Activated CD8-positive, alpha-beta memory T cell treated with anti-CD3 and anti-CD28 coated beads, Interleukin-2, amount 50 U/mL, for 4 hours (primary cell): ENCODE data around the gene IL23A.
A peak's percentile ranks its signal among the peaks of the same experiment; 100 is the strongest.
"Not testable (repeated sequence)": the region's sequence is repeated elsewhere in the genome, so short reads cannot be mapped to it uniquely, and the experiment has no call there.

Source experiments
- DNase-seq: peaks from one replicate; pipeline ENCODE4 v3.0.0-alpha.2; 2020

Gene IL23A

DNA sequence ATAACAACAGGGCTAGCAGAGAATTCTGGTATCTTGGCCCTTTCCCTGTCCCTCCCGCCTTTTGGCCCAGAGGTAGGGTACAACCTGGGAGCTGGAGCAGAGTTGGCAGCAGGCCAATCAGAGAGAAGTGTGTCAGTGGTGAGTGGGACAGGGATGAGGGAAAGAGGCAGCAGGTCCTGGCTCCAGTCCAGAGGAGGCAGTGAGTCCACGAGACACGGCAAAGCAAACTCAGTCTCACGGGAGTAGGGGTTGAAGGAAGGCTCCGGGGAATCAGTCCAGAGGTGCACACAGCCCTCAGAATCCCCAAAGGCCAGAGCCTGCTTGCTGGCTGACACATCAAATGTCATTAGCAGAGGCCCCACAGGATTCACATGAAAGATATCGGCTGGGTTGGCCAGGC is 12.2 kb upstream of the IL23A start:
- no peak for DNase-seq

DNA sequence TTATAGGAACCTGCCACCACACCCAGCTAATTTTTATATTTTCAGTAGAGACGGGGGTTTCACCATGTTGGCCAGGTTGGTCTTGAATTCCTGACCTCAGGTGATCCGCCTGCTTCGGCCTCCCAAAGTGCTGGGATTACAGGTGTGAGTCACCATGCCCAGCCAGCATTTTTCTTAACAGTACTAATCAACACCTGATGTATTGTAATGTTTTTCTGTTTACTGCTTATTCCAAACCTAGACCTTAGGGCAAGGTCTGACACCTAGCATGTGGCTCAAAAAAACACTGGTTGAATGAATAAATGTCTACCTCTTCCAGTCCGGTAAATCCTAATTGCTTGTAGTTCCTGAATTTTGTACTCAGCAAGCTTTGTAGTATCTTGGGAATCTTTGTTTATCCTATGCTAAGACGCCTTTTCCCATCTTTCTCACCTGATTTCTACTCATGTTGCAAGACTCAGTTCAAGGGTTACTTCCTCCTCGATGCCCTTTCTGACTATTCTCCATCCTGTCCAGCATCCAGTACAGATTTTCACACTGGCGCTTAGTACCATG is 7.7 kb upstream of the IL23A start:
- no peak for DNase-seq

DNA sequence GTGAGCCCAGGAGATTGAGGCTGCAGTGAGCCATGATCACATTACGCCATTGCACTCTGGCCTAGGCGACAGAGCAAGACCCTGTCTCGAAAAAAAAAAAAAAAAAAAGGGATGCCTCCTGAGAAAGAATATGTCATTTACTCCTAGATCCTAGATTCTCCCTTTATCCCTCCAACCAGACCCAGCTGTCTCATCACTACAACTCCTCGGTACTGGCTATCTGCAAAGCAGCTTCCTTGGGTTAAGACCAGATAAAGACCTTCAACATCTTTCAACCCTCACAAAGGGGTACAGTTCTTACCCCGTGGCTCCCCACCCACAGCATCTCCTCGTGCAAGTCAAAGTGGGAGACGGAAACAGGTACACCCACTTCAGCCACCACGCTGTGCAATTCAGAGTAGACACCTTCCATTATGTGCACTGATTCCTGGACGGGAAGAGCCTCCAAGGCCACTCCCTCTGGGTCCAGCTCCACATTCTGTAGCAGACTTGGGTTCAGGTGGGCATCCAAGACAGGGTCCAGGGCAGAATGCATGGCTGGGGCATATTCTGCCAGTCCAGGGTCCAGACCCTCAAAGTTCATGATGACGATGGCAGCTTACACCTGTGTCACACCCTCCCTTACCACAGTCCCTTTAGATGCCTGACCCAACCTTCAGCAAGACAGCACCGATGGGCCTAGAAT is 6.0 kb upstream of the IL23A start:
- DNase-seq = no peak

DNA sequence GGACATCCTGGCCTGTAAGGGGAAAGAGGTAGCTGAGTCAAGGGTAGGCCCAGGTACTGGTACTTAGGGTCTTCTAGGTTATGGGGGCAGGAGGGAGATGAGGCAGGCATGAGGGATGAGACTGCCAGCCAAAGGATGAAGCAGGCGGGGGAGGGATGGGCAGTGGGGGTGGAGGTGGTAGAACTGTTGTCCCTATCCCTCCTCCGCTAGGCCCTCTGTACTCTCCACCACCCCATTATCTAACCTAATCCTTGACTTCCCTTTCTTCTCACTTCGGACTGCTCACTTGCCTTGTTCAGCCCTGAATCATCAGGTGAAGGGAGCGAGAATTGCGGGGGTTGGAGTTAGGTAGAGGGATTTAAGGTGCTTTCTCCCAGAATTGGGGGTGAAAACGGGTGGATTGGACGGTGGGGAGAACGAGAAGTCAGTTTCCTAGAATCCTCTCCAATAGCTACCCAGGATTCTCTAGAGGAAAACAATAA is 5.4 kb upstream of the IL23A start:
- no peak for DNase-seq

DNA sequence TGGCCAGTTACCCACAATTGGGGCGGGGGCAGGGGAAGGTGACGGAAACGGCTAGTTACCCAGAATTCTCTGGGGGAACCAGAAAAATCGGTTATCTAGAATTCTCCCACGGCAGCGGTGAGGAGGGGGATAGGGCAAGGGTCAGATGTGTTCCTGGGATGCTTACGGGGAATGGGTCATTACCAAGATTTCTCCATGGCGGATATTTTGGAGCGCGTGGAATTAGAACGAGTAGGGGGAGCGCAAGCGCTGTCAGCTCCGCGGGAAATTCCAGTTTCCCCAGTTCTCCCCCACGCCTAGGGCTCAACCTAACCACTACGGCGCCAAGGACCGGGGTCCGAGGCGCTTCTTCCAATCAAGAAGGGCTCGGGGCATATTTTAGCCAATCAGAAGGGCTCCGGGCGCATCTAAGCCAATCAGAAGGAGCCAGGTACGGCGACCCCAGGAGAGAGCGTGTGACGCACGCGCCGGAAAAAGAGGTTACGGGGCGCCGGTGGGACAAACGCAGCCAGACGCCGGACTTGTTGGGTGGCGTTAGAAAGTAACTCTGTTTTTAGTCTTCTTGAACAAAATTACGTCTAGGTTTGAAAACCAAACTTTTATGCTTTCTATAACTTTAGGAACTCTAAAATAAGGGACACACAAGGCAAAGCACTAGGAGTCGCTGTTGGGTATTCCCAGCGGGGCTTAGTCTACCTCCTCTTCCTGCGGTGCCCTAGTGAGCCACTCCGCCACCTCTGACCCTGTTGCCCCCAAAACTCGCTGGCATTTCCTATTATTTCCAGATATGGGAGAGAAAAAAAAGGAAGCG is 4.8 kb upstream of the IL23A start, which contains the start of gene PAN2:
Gene PAN2 (minus strand): TSS at position 322 of the 811 bp plus-strand sequence. CDS start 906 bp downstream, outside the sequence.
- DNase-seq = peak; percentile 89

DNA sequence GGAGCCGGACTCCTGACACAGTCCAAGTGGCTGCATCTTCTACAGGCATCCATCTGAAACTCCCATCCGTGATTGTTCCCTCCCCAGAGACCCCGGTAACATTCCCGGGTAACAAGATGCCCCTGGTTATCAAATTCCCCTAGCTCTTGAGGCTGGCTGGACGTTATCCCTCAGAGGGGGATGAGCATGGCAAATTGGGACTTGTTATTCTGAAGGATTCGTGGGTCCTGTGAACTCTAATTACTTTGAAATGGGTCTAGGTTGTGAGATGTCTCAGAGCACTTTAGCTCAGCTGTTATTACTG is 4.2 kb upstream of the IL23A start:
- DNase-seq = no peak

DNA sequence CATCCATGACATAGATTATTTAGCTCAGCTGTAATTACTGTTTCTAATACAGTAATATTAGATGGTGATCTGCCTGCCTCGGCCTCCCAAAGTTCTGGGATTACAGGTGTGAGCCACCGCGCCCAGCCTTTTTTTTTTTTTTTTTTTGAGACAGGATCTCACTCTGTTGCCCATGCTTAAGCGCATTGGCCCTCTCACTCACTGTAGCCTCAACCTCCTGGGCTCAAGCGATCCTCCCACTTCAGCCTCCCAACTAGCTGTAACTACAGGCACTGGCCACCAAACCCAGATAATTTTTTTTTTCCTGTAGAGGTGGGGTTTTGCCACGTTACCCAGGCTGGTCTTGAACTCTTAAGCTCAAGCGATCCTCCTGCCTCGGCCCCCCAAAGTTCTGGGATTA is 3.2 kb upstream of the IL23A start:
- not testable (repeated sequence) for DNase-seq

DNA sequence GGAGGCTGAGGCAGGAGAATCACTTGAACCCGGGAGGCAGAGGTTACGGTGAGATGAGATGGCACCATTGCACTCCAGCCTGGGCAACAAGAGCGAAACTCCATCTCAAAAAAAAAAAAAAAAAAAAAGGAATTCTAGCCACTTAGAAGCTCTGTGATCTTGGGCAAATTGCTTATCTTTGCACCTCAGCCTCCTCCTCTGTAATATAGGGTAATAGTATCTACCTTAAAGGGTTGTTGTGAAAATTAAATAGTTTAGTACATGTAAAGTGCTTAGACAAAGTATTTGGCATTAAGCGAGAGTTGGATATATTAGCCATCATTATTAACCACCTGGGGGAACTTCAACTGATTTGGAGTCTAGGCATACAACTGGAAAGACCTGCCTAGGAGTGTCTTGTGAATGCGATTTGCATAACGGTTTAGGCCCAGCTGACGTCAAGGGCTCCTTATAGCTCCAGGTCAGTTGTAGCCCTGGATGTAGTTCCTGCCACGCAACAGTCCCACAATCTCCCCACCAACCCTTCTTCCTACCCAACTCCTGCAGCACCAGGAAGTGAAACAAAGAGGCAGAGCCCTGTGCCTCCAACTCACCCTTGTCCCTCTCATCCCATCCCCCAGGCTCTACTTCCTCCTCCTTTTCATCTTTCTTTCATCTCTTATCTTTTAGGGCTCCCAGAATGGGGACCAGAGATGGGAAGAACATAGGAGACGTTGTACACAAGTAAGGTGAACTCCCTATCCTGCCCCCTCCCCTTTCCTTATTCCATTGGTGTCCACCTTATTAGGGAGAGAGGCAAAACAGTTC is 2.1 kb upstream of the IL23A start:
- DNase-seq = no peak

DNA sequence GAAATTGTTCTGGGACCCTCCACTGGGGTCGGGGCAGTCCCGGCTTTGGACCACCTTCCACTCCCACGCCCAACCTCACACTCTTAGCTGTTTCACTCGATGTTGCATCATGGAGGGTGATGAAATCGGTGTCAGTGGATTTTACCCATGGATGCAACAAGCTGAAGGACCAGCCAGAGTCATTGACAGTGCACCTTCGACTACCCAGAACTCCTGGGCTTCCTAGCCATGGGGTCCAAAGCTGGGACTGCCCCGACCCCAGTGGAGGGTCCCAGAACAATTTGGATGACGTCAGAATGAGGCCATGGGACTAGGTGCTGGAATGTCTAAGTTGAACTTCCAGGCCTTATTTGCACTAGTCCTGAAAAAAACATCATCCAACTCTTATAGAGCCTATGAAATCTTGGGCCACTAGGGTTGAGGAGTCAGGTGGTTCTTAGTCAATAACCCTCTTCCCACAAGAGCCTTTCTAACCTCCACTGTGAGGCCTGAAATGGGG is 882 bp upstream of the IL23A start:
- DNase-seq = no peak

DNA sequence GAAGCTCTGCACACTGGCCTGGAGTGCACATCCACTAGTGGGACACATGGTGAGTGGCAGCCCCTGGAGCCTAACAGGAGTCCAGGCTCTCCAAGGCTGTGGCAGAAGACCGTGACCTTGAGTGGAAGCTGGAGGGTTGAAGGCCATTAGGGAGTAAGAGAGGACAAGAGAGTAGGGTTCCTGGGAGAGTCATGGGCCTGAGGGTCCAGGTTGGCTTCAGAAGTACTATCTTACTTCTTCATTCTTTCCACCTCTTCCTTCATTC is 406 bp downstream of the IL23A start:
- no peak for DNase-seq

DNA sequence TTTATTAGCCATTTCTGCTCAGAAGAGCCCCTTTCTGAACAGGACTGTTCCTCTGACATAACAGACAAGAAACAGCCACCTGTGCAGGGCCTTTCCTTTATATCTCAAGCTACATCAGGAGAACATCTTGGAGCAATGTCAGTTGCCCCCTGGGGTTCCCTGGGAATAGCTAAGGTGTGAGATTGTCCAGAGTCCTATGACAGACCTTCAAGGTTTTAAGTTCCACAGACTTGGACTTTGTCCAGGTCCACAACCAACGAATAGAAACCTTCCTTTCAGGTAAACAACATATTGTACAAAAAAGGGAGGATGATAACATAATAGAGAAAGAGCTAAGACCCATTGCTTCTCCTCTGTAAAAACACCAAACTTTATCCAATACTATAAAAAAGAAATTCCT is 2.9 kb downstream of the IL23A start:
- no peak for DNase-seq

DNA sequence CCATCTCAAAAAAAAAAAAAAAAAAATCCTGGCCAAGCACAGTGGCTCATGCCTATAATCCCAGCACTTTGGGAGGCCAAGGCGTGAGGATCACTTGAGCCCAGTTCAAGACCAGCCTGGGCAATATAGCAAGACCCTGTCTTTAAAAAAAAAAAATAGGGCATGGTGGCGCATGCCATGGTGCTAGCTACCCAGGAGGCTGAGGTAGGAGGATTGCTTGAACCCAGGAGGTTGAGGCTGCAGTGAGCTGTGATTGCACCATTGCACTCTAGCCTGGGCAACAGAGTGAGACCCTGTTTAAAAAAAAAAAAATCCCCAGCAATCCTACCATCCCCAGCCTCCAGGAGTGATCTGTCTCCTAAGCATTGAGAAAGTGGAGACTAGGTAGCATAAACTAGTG is 3.6 kb downstream of the IL23A start:
- not testable (repeated sequence) for DNase-seq

DNA sequence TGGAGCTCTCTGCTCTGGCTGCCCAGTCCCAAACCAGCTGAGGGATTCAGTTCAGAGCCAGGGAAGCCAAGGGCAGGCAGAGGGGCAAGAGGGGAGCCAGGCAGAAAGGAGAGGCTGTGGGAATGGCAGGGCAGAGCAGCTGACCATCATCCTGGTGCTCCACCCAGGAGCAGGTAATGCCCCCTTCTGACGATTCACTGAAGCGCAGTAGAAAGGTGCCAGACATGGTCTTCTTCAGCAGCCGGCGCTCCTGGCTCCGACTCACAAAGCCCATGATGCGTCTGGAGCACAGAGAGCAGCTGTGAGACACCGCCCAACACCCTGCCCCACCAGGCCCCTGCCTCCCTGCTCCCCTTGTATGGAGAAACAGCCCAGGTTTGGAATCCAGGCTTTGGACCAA is 8.0 kb downstream of the IL23A start:
- no peak for DNase-seq

DNA sequence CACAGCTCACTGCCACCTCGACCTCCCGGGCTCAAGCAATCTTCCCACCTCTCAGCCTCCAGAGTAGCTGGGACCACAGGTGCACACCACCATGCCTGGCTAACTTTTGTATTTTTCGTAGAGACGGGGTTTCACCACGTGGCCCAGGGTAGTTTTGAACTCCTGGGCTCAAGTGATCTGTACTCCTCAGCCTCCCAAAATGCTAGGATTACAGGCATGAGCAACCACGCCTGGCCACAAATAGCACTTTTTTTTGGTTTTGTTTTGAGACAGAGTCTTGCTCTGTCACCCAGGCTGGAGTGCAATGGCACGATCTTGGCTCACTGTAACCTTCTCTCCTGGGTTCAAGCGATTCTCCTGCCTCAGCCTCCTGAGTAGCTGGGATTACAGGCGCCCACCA is 8.6 kb downstream of the IL23A start:
- DNase-seq = not testable (repeated sequence)

DNA sequence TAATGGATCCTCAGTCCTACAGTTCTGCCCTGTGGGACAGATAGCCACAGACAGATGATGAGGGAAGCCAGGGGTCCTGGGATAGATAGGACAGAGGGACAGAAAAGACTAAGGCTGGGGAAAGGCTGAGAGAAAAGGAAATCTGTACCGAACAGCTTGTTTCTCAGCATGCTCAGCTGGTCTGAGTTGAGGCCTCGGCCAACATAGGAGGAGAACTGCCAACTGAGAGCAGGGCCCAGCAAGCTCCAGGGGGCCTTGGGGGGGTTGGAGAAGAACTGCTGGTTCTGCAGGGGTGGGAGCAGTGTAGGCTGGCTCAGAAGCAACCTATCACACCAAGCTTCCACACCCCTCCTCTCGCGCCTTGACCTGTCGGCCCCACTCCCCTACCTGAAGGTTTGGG is 10.1 kb downstream of the IL23A start:
- no peak for DNase-seq

DNA sequence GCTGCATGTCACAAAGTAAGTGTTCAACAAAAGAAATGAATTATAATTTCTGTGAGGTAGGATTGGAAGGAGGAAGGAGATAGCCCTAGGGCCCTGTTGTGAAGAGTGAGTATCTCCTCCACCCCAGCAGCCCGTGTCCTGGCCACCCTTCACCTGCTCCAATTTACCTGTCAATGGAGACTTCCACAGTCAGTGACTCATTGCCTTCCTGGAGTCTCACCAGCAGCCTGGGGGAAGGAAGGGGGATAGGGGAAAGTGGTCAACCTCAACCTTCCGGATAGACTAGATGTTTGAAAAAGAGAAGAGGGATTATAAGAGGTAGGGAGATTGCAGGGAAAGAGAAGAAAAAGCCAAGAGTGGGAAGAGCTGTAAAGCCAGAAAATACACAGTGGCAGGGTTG is 12.0 kb downstream of the IL23A start:
- no peak for DNase-seq

DNA sequence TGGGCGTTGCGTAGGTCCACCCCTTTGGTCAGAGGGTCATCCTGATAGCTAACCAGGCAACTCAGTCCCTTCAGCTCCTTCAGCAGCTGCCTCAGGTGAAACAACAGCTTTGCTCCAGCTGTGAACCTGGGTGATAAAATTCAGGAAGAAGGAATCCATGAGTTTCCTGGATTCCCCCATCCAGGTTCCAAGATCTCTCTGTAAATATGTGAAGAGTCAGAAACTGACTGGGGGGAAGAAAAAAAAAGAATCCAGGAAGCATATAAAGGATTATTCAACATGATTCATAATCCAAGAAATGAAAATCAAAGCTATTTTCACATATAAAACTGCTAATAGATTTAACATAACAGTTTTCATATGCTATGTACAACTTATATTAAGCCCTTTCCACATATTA is 12.6 kb downstream of the IL23A start:
- no peak for DNase-seq

DNA sequence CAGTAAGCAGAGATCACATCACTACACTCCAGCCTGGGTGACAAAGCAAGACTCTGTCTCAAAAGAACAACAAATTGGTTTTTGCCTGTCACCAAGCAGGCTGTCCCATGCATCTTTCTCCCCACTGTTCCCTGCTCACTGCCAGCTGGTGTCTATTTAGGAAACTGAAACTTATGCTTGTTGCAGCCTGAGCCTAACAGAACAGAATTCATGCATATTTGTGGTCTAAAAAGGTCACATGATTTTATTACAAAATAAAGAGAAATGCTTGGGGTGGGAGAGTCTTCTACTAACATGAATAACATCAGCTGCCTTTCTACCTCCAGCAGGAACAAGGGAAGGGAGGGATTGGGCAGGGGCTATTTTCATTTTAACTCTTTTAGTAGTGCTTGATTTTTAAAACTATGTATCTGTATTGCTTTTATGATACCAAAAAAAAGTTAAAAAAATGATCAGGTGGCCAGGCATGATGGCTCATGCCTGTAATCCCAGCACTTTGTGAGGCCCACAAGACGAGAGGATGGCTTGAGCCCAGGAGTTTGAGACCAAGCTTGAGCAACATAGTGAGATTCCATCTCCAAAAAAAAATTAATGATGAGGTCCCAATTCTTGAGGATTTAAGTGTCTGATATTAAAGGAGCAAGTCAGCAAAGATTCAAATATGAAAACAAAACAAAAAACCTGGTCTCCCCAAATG is 20.3 kb downstream of the IL23A start:
- no peak for DNase-seq

DNA sequence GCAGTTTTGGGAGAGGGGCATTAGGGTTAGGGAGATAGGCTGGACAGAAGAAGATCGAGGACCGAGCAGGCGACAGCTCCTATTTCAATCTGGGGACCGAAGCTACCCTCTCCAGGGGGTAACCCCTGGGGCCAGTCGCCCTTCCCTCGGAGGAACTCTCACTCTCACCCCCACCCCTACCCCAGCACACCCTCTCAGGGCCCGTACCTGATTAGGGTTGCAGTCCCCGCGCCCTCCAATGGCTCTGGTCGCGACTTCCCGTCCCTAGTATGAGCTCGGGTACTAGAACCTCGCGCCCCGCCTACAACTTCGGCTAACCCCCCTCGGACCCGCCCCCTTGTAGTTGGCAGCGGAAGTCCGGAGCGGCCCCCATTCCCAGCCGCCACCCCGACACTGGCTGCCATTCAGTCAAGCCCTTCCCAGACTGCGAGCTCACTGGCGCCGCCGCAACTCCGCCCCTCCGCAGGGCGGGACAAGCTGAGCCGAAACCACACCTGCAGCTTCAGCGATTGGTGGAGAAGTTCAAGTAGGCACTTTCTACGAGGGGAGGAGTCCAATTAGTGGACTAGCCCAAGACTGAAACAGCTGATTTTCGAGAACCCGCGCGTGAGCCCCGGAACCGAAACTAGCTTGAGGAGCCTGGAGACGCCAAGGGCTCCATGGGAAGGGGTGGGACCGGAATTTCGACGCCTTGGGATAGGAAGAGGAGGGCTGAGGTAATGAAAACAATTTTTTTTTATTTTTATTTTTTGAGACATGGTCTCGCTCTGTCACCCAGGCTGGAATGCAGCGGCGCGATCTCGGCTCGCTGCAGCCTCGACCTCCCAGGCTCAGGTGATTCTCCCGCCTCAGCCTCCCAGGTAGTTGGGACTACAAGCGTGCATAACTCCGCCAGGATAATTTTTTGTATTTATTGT is 21.4 kb downstream of the IL23A start, which contains the start of gene STAT2:
Gene STAT2 (minus strand): TSS at position 257 of the 917 bp plus-strand sequence. CDS start 3,536 bp downstream, outside the sequence.
- peak; percentile 98 for DNase-seq

DNA sequence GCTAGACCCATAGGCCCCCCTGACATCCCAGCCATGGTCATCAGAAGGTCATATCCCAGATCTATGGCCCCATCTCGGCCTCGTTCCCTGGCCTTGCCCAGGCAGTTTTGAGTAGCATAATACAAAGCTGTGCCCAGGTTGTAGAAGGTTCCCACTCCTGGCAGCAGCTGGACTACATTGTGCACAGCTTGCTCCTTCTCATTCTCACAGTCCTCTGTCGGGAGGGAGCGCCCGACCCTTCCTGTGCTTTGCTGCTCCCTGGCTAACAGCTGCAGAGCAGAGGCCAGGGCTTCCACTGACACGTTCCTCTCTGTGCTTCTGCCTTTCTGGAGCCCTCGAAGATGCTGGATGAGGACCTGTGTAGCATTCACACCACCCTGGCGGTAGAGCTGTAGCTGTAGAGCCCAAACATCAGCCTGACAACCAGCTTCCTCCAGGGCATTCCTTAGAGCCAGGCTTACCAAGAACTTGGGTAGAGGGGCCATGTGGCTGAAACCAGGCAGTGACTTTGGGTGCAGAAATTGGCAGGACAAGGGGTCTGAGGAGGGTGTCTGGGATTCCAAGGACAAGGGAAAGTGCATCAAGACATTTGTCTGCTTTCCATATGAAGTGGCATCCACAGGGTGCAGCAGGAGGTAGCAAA is 22.9 kb downstream of the IL23A start:
- DNase-seq = no peak
